HG03558 (cell line): Measurements from ENCODE around the gene MXRA8.
"Not testable (repeated sequence)": the region's sequence is repeated elsewhere in the genome, so short reads cannot be mapped to it uniquely, and the experiment has no call there.

Experiments
- ATAC-seq: cut with Tn5 transposase; IDR thresholded peaks from one replicate; pipeline ENCODE4 v1.9.1; 2021; ENCODE audit warnings: moderate number of reproducible peaks; ENCODE audit not compliant: unreplicated experiment; ENCODE audit errors: extremely low read depth

MXRA8 gene

DNA sequence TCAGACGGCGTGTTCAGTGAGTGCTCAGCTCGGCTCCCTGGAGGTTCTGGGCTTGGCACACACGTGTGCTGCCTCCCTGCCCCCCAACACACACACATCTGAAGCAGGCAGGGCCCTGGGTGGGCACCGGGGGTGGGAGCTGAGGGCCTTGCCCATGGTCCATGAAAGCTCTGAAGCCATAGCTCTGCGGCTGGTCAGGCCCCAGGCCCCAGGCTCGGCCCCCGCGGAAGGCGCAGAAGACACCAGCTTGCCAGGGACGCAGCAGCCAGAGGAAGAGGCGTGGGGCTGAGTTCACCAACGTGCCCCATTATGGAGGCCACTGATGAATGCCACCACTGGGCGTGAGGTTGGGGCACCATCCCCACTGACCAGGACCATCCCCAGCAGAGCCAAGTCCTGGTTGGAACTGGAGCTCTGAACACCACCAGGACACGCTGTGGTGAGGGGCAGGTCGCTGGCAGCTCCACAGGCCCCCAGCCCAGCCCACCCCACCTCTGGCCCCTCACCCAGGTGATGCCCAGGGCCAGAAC is 12.5 kb upstream of the MXRA8 start:
- no peak for ATAC-seq

DNA sequence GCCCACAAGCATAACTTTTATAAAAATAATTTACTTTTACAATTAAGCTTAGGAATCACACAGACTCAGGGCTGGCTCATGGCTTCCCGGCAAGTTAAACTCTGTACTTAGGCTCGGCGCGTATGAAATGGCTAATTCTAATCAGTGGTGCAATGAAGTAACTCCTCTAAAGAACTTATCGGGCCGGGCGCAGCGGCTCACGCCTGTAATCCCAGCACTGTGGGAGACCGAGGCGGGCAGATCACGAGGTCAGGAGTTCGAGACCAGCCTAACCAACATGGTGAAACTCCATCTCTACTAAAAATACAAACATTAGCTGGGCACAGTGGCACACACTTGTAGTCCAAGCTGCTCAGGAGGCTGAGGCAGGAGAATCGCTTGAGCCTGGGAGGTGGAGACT is 11.7 kb upstream of the MXRA8 start:
- ATAC-seq: not testable (repeated sequence)

DNA sequence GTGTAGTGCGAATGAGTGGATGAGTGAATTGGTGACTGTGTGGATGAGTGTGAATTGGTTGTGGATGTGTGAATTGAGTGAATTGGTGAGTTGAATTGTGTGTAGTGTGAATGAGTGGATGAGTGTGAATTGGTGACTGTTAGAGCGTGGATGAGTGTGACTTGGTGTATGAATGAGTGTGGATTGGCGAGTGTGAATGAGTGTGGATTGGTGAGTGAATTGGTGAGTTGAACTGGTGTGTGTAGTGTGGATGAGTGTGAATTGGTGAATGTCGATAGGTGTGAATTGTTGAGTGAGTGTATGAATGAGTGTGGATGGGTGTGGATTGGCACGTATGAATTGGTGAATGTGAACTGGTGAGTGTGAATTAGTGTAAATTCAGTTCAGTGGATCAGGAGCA is 9.0 kb upstream of the MXRA8 start:
- ATAC-seq: no peak

DNA sequence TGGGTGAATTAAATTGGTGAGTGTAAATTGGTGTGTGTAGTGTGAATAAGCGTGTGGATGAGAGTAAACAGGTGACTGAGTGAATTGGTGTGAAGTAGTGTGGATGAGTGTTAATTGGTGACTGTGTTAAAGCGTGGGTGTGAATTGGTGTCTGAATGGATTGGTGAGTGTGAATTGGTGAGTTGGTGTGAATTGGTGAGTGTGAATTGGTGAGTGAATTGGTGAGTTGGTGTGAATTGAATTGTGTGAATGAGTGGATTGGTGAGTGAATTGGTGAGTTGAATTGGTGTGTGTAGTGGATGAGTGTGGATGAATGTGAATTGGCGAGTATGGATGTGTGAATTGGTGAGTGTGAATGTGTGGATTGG is 8.3 kb upstream of the MXRA8 start:
- ATAC-seq: no peak

DNA sequence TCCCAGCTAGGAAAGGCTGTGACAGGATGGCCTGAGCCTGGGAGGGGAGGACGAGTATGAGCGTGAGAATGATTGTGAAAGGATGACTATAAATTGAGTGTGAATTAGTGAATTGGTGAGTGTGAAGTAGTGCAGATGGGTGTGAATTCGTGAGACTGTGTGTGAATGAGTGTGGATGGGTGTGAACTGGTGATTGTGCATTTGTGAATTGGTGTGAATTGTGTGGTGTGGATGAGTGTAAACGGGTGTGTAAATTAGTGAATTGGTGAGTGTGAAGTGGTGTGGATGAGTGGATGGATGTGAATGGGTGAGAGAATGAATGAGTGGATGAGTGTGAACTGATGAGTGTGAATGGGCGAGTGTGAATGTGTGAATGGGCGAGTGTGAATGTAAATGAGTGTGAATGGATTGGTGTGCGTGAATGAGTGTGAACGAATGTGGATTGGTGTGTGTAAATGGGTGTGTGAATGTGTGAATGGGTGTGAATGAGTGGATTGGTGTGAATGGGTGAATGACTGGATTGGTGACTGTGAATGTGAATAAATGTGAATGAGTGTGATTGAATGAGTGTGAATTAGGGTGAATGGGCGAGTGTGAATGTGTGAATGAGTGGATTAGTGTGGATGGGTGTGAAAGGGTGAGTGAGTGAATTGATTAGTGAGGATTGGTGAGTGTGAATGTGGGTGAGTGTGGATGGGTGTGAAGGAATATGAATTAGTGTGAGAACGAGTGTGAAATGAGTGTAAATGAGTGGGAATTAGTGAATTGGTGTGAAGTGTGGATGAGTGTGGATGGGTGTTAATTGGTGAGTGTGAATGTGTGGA is 7.7 kb upstream of the MXRA8 start:
- ATAC-seq: no peak

DNA sequence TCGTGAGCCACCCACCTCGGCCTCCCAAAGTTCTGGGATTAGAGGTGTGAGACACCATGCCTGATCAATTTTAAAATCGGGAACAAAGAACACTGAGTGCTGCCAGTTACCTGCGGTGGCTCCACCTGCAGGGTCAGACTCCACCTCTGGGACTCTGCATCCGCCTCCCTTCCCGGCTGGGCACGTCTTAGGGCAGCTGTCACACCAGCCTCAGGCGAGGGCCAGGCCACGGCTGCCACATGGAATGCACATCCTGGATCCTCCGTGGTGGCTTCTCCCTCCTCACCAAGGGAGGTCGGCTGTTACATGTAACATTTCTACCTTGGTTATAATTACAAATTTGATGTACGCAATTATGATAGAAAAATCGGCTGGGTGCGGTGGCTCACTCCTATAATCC is 5.9 kb upstream of the MXRA8 start:
- no peak for ATAC-seq

DNA sequence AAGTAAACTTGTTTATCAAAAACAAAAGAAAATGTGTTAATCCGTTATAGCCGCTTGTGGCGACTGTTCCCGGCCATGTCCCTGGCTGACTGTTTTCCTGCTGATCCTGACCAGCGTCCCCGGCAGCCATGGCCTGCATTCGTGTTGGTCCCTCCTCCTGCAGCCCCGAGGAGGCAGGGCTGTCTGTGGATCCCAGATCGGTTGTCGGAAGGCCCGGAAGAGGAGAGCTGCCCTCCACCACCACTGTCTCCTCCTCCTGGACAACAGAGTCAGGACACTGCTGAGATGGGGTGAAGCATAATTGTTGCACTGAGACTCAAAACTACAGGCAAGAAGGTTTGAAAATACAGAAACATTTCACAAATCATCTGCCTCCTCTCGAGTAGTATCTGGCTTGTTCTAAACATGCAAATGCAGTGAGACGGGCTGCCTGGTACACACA is 3.6 kb upstream of the MXRA8 start:
- no peak for ATAC-seq

DNA sequence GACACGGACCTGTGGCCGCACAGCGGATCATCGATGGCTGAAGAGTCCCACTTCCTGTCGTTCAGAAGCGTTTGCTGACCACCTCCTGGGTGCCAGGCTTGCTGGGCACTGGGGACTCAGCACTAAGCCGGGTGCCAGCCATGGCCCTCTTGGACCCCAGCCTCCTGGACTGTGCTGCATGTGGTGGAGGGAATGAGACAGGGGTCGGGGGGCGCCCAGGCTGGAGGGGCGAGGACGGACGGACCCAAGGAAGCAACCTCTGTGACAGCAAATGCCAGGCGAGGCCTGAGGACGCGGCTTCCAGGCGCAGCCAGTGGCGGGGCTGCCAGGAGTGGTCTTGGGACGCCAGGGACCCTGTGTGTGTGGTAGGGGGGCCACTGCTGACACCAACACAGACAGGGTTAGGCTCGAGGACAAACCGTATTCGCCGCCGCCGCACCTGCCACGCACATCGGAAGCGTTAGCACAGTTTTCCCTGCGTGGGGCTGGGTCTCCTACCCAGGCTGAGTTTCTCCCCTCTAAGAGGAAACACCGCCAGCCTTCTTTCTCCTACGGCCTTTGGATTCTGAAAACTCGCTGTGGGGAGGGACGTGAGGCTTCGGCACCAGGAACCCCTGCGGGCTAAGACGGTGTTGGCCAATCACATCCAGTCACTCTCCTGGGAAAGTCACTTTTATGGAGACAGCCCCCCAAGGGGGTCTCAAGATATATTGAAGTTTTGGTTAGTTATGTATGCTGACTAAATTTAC is 3.1 kb upstream of the MXRA8 start:
- no peak for ATAC-seq

DNA sequence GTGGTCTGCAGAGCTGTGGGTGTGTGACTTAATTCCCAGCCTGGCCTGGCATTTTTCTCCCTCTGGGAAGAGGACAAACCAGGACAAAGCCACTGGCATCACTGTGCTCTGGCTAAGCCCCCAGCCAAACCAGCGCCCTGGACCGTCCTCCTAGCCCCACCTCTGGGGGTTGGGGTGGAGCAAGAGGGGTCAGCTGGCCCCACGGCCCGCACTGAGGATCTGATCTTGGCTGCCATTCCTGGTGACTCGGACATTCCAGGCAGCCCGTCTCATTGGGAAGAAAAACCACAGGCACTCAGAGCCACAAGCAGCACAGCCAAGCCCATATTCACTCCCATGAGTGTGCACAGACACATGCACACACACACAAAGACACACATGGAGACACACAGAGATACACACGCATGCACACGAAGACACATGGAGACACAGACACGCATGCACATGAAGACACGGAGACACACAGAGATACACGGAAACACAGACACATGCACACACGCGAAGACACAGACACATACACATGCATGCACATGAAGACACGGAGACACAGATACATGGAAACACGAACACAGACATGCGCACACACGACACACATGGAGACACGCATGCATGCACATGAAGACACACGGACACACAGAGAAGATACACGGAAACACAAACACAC is 2.3 kb upstream of the MXRA8 start:
- ATAC-seq: no peak

DNA sequence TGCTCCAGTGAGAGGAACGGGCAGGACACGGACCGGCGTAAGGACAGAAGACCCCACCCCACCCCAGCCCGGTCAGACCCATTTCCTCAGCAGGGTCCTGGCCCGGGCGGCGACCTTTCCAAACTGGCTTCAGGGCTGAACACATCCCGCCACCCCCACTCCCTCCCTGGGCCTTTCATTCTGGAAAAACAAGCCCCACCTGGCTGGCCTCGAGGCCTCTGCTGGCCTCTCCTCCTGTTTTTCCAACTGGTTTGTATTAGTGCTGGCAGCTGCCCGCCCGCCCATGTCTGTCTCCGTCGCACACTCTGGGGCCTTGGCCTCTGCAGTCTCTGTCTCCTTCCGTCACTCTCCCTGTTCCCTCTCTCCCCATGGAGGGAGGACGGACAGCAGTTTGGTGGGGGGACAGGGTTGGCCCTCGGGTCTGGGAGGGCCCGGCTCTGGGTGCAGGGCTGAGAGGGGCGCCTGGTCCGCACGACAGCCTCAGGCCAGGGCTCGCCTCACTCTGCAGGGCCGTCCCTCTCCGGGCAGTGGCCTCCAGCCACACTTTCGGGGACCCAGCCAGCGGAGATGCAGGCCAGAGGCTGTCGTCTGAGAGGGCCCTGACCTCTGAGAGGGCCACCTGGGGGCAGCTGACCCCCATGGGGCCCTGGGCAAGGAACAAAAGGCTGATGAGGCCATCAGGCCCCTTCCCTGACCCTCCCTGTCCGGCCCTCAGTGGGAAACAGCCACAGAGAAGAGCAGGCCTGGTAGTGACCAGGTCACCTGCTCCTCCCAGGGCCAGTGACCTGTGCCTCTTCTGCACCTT is 1.5 kb upstream of the MXRA8 start:
- ATAC-seq: no peak

DNA sequence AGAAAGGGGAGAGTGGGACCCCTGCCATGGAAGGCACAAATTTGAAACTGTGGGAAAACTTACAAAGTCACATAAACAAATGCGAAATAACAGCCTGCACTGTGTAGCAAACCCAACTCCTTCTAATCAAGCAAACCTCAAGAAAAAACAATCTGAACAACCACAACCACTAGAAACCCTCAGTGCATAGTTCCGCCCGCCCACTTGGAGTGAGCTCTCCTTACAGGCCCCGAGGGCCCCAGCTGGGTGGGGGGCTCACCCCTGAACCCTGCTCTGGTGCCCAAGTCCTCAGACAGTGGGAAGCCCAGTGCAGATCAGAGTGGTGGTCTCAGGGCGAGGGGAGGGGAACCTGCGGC is 931 bp upstream of the MXRA8 start:
- no peak for ATAC-seq

DNA sequence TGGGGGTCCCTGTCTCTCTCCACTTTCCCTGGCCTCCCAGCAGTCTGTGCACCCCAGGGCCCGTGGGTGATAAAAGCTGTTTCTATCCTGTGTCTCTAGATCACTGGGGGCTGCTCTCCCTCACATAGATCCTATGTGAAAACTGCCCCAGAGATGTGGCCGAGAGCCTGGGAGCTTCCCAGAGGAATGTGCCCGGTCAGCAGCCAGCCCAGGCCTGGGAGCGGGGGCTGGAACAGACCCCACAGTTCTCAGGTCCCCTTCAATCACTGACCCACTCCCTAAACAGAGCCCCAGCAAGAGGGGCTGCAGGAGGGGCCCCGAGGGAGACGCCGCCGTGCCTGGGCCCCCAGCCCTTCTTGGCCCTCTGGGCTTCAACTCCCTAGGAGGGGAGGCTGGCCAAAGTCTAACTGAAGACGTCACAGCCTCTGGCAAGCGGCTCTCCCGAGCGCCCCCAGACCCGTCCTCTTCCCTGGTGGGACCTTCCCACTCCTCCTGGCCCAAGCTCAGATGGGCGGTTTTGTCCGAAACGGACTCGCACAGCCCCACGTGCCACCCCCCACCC is 403 bp downstream of the MXRA8 start:
- ATAC-seq: no peak

DNA sequence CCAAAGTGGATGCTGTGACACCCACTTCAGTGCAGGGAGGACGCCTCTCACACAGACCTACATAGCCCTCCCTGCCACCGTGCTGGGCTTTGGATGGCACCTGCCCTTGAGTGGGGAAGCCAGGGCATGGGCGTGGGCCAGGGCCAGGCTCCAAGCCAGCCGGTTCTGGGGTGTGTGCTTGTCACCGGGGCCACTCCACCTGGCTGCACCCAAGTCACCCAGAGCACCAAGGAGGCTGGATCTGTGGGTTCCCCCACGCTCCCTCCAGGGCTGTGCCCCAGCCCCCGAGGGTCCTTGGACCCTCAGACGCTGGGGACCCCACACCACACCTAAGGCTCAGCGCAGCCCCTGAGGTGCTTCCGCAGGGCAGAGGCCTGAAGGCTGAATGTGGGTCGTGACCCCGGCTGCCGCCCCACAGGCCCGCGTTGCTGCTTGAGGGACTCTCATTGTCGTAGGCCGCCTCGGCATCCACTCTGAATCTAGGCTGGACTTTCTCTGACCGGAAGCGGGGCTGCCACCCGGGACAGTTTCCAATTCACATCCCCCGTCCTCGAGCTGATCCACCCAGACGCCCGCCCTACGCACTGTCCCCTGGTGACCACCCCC is 1.5 kb downstream of the MXRA8 start:
- ATAC-seq: no peak

DNA sequence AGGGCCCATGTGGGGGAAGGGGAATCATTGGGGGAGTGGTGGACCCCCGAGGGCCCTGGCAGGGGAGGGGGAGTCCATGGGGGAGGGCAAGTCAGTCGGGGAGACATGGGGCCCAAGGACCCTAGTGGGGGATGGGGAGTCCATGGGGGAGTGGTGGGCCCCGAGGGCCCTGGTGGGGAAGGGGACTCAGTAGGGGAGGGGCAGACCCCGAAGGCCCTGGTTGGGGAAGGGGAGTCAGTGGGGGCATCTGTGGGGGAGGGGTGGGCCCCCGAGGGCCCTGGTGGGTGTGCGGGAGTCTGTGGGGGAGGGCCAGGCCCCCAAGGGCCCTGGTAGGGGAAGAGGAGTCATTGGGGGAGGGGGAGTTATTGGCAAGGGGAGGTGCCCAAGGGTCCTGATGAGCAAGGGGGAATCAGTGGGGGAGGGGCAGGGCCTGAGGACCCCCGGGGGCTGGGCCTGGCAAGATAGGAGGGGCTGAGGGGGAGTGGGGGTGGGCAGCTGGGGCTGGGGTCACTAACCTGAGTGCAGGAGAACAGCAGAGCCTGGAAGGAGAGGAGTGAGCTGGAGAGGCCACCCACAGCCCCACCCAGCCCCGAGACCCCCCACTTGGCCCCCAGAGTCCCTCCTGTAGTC is 2.1 kb downstream of the MXRA8 start:
- no peak for ATAC-seq

DNA sequence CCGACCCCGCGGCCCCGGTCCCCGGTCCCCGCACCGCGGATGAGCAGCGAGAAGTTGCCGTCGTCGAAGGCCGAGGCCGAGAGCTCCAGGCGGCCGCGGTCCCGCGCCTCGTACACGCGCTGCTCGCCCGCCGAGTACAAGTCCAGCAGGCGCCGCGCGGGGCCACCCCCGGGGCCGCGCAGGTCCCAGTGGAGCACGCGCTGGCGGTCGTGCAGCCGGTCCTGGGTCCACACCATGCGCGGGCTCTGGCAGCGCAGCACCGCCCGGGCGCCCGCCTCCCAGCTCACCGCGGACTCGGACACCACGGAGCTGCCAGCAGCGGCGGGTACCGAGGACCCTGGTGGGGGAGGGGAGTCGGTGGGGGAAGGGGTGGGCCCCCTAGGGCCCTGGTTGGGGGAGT is 2.9 kb downstream of the MXRA8 start:
- ATAC-seq: no peak

DNA sequence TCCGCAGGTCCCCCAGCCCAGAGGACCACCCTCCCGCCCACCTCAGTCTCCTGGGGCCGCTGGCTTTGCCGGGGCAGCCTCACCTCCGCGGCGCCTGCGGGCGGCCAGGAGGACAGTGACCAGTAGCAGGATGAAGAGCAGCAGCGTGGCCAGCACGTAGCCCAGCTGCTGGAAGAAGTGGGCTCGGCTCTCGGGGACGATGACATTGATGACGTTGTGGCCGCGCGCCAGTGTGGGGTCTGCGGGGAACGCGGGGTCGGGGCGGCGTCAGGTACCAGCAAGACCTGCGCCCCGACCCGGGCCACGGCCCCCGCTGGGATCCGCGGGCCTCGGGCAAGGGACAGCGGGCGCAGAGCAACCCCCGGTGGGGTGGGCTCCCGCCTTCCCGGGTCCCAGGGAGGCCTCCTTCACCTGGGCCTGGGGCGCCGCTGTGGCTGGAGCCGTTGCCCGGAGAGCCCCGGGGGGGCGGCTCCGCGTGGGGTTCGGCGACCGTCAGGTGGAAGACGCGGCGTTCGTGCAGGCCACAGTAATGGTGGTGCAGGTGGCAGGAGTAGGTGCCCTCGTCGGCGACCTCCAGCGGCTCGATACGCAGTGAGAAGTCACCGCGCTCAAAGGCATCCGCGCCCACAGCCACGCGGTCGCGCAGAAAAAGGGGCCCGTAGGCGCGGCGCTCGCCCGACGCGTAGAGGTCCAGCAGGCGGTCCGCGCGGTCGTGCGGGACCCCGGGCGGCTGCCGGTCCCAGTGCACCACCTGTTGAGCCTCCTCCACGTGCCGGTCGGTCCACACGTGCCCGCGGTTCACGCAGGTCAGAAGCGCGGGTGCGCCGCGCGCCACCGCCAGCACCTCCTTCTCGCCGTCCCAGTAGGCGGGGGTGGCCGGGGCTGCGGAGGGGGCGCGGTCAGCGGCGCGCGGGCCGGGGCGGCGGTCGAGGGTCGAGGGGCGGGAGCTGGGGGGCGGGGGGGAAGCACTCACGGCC is 3.8 kb downstream of the MXRA8 start:
- ATAC-seq: no peak

DNA sequence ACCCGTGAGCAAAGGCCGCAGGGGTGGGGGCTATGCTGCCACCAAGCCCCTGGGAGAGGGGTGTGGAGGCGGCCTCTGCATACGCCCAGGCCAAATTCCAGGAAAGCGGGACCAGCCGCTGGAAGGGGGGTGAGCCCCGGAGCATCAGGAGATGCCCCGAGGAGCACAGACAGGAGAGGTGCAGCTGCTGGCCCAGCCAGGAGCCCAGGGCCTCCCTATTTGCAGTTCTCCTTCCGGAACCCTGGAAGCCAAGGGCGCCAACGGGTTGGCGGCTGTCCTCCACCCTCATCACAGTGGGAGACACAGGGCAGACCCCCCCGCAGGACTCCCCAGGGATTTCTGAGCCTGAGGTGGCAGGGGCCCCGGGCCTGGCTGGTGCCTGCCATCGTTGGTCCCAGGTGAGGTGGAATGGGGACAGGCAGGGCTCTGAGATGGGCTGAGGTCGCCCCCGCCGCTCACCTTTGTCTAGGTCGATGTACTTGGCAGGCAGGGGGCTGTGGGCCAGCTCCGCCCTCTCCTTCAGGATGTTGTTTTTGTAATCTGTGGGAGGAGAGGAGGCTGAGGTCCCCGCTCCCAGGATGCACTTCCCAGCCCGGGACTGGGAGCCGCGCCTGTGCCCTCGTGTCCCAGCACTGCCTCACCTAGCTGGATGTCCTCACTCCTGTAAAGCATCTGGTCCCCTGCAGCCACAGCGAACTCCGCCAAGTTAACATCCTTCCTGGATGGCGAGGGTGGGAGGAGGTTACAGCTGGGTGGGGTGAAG is 4.8 kb downstream of the MXRA8 start:
- ATAC-seq: no peak
